Psoas muscle (tissue), 8 donors: Measurements from ENCODE around the gene FAM177A1. TPM values are rescaled to one million over a fixed set of nuclear protein-coding genes. Genes with fewer than 3 reads are reported as not detected.
A peak's percentile ranks its signal among the peaks of the same experiment; 100 is the strongest.

Experiments used
- ATAC-seq, 4 donors: fragments of 200-7000 bp; cut with Tn5 transposase; one replicate each; pipeline ENCODE4 v1.9.1; 2020; ENCODE audit warnings: moderate library complexity in 3 of 4, mild to moderate bottlenecking in 2 of 4
- DNase-seq, 2 donors: peaks; one replicate each; pipeline ENCODE4 v3.0.0-alpha.2; 2020
- H3K27ac ChIP-seq: fragments of 200-600 bp; one replicate; pipeline ENCODE4 v1.8.0; 2022
- H3K27me3 ChIP-seq, 3 donors: fragments of 200-600 bp in 1 of 3; one replicate each; pipeline versions ENCODE4 v1.6.1 to v1.8.0; 2013 to 2022; ENCODE audit warnings: low read length in 2 of 3, mild to moderate bottlenecking in 2 of 3, moderate library complexity in 1 of 3; ENCODE audit not compliant: insufficient read depth in 3 of 3
- H3K36me3 ChIP-seq, 2 donors: fragments of 200-600 bp in 1 of 2; one replicate each; pipeline versions ENCODE4 v1.6.1 to v1.8.0; 2013 to 2022; ENCODE audit warnings: low read depth in 1 of 2, mild to moderate bottlenecking in 1 of 2, moderate library complexity in 1 of 2; ENCODE audit not compliant: insufficient read depth in 1 of 2
- H3K4me1 ChIP-seq: fragments of 200-600 bp; one replicate; pipeline ENCODE4 v1.8.0; 2022
- H3K4me3 ChIP-seq: fragments of 200-600 bp; one replicate; pipeline ENCODE4 v1.8.0; 2022; ENCODE audit warnings: mild to moderate bottlenecking
- H3K9me3 ChIP-seq: fragments of 200-600 bp; one replicate; pipeline ENCODE4 v1.8.0; 2022
- WGBS, 3 donors: extraction: QIAGEN DNeasy Blood & Tissue Kit; methylation state at CpG; one replicate each; pipeline versions ENCODE4 v1.1.6 to v1.1.7; 2013; 5-methylcytosine and 5-hydroxymethylcytosine counted together
- intact Hi-C, 2 donors: fragments of 100-400 bp; cut with DNase I; formaldehyde crosslinking; loops; one replicate each; pipeline versions ENCODE4 v1.11.0 to v1.14.2; 2022
- polyA plus RNA-seq, 3 donors: library from polyadenylated mRNA; stranded (reverse); fragments of 200-250 nt; gene quantifications; one replicate each; pipeline ENCODE4 v1.2.3, GENCODE V29; 2013
- total RNA-seq, 4 donors: library from RNA; stranded (reverse); fragmentation: NEBNext Ultra II Directional in 2 of 4; extraction: Animal tissue kit (Norgen Biotek cat#: 25700) in 2 of 4; gene quantifications; one replicate each; pipeline versions ENCODE4 v1.2.1 to v1.2.4, GENCODE V29; 2021 to 2023
- TF ChIP-seq, protein P1 (sequence below): fragments of 200-600 bp; IDR thresholded peaks from one replicate; pipeline ENCODE4 v1.8.0; 2022; ENCODE audit warnings: antibody characterized with exemption
- donor health status: healthy with polysubstance abuse.
- donor health status: DM: no; HTN: no; CAD: no; lungs with moderate emphysema.
- donor health status: Bipolar disorder and iron deficiency.
- donor health status: healthy.
- donor health status: DM: yes; HTN: yes; CAD: no.
- donor health status: DM: no; HTN: no; CAD: no.
- donor health status: DM: no; HTN: no; CAD: no.
- donor health status: DM: yes; HTN: yes; CAD: no.

FAM177A1 gene
- total and polyA plus RNA-seq, 7 donors, result 32.9 to 83.3 (median 57.2) TPM

DNA sequence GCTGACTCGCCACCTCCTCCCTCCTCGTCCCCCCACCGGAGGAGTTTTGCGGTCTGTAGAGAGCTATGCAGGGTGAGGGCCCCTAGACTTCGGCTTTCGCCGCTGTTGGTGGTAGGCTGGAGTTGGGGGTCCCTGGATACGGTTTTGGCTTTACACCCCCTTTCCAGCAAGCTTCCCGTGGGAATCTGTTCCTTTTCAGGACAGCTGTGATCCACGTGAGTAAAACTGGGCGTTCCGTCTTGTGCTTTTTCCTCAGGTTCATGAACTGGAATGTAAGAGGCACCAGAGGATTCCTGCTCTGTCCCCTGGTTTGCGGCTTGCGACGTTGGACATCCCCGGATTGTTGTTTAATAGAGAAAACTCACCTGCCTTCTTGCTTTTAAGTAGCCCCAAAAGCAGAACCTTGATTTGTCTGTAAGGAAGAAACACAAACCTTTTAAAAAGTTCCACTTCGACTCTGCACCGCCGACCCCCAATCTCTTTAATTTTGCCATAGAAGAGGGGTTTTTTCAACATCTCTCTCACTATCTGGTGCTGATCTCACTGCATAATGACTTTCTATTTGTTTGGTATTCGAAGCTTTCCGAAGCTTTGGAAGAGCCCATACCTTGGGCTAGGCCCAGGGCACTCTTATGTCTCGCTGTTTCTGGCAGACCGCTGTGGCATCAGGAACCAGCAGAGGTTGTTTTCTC is 76.8 kb downstream of the FAM177A1 start:
- Histone ChIP-seq H3K9me3 (no peaks in the 10 kb centered on the region), H3K36me3 (peaks cover 0 to 15% of the 10 kb centered on the region in 2 donors), H3K4me1 (peaks cover 19% of the 10 kb centered on the region), H3K27ac (peak overlapping the region; percentile 96), H3K4me3 (peak overlapping the region; percentile 82), H3K27me3 (no peaks in the 10 kb centered on the region)
- ATAC-seq (peak; percentile 36 to 61 (median 42)), DNase-seq (no peak)
- WGBS, 3 donors, result 4 to 6% (median 6%) methylated on average over 23 of the region's 23 CpGs
- TF ChIP-seq, protein P1, sequence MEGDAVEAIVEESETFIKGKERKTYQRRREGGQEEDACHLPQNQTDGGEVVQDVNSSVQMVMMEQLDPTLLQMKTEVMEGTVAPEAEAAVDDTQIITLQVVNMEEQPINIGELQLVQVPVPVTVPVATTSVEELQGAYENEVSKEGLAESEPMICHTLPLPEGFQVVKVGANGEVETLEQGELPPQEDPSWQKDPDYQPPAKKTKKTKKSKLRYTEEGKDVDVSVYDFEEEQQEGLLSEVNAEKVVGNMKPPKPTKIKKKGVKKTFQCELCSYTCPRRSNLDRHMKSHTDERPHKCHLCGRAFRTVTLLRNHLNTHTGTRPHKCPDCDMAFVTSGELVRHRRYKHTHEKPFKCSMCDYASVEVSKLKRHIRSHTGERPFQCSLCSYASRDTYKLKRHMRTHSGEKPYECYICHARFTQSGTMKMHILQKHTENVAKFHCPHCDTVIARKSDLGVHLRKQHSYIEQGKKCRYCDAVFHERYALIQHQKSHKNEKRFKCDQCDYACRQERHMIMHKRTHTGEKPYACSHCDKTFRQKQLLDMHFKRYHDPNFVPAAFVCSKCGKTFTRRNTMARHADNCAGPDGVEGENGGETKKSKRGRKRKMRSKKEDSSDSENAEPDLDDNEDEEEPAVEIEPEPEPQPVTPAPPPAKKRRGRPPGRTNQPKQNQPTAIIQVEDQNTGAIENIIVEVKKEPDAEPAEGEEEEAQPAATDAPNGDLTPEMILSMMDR, result no peak
- intact Hi-C loops, result loop anchor here in 1 of 2 donors (5.0 to 10.0 kb wide), 2 partner anchors 71 to 702 kb away; partner anchors contain the start of gene BRMS1L

DNA sequence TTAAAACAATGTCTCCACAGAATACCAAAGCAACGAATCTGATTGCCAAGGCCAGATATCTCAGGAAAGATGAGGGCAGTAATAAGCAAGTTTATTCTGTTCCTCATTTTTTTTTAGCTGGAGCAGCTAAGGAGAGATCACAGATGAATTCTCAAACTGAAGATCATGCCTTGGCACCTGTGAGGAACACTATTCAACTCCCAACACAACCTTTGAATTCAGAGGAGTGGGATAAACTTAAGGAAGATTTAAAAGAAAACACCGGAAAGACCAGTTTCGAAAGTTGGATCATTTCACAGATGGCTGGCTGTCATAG is 77.3 kb downstream of the FAM177A1 start:
- intact Hi-C loops, result loop anchor here in 1 of 2 donors (5.0 to 10.0 kb wide), 2 partner anchors 71 to 701 kb away; partner anchors contain the start of gene BRMS1L
- no peak for ATAC-seq
- no peaks in the 10 kb centered on the region for H3K9me3 ChIP-seq
- H3K27ac ChIP-seq, result peak overlapping the region; percentile 96
- TF ChIP-seq, protein P1, result no peak
- DNase-seq, result no peak
- WGBS, 3 donors, result 44 to 51% (median 47%) methylated on average over 3 of the region's 3 CpGs
- H3K4me3 ChIP-seq, result peak overlapping the region; percentile 82
- peaks cover 0 to 15% of the 10 kb centered on the region in 2 donors for H3K36me3 ChIP-seq
- H3K27me3 ChIP-seq, result no peaks in the 10 kb centered on the region
- peaks cover 19% of the 10 kb centered on the region for H3K4me1 ChIP-seq

DNA sequence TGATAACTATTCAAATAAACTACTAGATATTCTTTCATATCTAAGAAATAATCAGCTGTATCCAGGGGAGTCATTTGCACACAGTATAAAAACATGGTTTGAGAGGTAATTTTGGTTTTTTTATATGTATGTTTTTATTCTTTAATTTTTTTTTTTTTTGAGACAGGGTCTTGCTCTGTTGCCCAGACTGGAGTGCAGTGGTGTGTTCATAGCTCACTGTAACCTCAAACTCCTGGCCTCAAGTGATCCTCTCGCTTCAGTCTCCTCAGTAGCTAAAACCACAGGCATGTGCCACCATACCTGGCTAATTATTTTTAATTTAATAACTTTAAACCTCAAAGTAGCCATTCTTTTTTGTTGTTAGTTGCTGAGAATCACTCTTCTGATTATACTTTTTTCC is 78.1 kb downstream of the FAM177A1 start:
- peak overlapping the region; percentile 96 for H3K27ac ChIP-seq
- TF ChIP-seq, protein P1, result no peak
- H3K9me3 ChIP-seq, result no peaks in the 10 kb centered on the region
- intact Hi-C loops, result loop anchor here in 1 of 2 donors (5.0 to 10.0 kb wide), 2 partner anchors 72 to 701 kb away; partner anchors contain the start of gene BRMS1L
- no peak for DNase-seq
- no peak for ATAC-seq
- no peaks in the 10 kb centered on the region for H3K27me3 ChIP-seq
- no peak overlapping the region for H3K4me3 ChIP-seq
- peaks cover 0 to 8% of the 10 kb centered on the region in 2 donors for H3K36me3 ChIP-seq
- H3K4me1 ChIP-seq, result peaks cover 19% of the 10 kb centered on the region
- 95 to 96% (median 96%) methylated on average over 1 of the region's 1 CpG for WGBS, 3 donors

Other genes with a start within 250 kb of the FAM177A1 start
- gene BAZ1A, start 170.9 kb upstream of the FAM177A1 start, total RNA-seq, result 10 to 100 TPM in 3 of 4 donors, 1 to 10 TPM in 1; 7.5 to 28.3 (median 15.5) TPM
- 10 to 100 TPM in 2 of 3 donors, 1 to 10 TPM in 1; 9.3 to 16.7 (median 15.3) TPM for gene BAZ1A, start 170.9 kb upstream of the FAM177A1 start, polyA plus RNA-seq
- 10 to 100 TPM; 30.6 to 39.6 (median 34.6) TPM for gene SRP54, start 63.3 kb upstream of the FAM177A1 start, total RNA-seq
- 10 to 100 TPM; 27.9 to 51.2 (median 44.1) TPM for gene SRP54, start 63.3 kb upstream of the FAM177A1 start, polyA plus RNA-seq
- 10 to 100 TPM; 22.9 to 37.1 (median 27.9) TPM for gene PPP2R3C, start 75.7 kb downstream of the FAM177A1 start, total RNA-seq
- gene PPP2R3C, start 75.7 kb downstream of the FAM177A1 start, polyA plus RNA-seq, result 10 to 100 TPM; 30.9 to 67.0 (median 39.3) TPM
- gene PRORP, start 76.3 kb downstream of the FAM177A1 start, total RNA-seq, result 10 to 100 TPM; 15.1 to 23.0 (median 17.0) TPM
- gene PRORP, start 76.3 kb downstream of the FAM177A1 start, polyA plus RNA-seq, result 10 to 100 TPM; 11.3 to 23.5 (median 21.6) TPM
- gene PSMA6, start 246.1 kb downstream of the FAM177A1 start, total RNA-seq, result 100 to 1,000 TPM; 176 to 276 (median 262) TPM
- gene PSMA6, start 246.1 kb downstream of the FAM177A1 start, polyA plus RNA-seq, result 100 to 1,000 TPM; 328 to 653 (median 448) TPM